ENCODE data around the gene ARHGAP33. TPM values are rescaled to one million over a fixed set of nuclear protein-coding genes. Genes with fewer than 3 reads are reported as not detected.

The ARHGAP33 gene
- total RNA-seq, 2 donors from 2014 or later, result 13.2 to 38.1 TPM

GRCh38 chr19:35733180-35734125 is 41.9 kb upstream of the ARHGAP33 start:
- no peak for TF ChIP-seq POLR2A (IDR thresholded peaks at IDR 0.05)
- H3K27ac ChIP-seq, result no peak overlapping the region
- H3K27me3 ChIP-seq (replicated peaks; ENCODE audit: insufficient read depth), result no peaks in the 10 kb centered on the region
- no peak overlapping the region for H3K4me3 ChIP-seq
- H3K4me1 ChIP-seq (replicated peaks), result peaks cover 3% of the 10 kb centered on the region
- intact Hi-C loops (cut with DNase I), result no loop called here
- WGBS, result 88% methylated on average over 30 of the region's 35 CpGs
- DNase-seq (ENCODE audit: low spot score), result no peak
- H3K36me3 ChIP-seq, result peaks cover 11 to 47% of the 10 kb centered on the region in 2 donors
- H3K9me3 ChIP-seq, result no peaks in the 10 kb centered on the region

GRCh38 chr19:35734273-35734672 is 41.1 kb upstream of the ARHGAP33 start:
- Histone ChIP-seq H3K4me1 (replicated peaks) (peaks cover 3% of the 10 kb centered on the region), H3K27ac (no peak overlapping the region), H3K27me3 (replicated peaks; ENCODE audit: insufficient read depth) (no peaks in the 10 kb centered on the region), H3K4me3 (no peak overlapping the region), H3K9me3 (no peaks in the 10 kb centered on the region), H3K36me3 (peaks cover 14 to 45% of the 10 kb centered on the region in 2 donors)
- WGBS, result 91% methylated on average over 8 of the region's 8 CpGs
- intact Hi-C loops (cut with DNase I), result no loop called here
- TF ChIP-seq POLR2AphosphoS5 (IDR thresholded peaks at IDR 0.05), result no peak
- TF ChIP-seq, protein P1, sequence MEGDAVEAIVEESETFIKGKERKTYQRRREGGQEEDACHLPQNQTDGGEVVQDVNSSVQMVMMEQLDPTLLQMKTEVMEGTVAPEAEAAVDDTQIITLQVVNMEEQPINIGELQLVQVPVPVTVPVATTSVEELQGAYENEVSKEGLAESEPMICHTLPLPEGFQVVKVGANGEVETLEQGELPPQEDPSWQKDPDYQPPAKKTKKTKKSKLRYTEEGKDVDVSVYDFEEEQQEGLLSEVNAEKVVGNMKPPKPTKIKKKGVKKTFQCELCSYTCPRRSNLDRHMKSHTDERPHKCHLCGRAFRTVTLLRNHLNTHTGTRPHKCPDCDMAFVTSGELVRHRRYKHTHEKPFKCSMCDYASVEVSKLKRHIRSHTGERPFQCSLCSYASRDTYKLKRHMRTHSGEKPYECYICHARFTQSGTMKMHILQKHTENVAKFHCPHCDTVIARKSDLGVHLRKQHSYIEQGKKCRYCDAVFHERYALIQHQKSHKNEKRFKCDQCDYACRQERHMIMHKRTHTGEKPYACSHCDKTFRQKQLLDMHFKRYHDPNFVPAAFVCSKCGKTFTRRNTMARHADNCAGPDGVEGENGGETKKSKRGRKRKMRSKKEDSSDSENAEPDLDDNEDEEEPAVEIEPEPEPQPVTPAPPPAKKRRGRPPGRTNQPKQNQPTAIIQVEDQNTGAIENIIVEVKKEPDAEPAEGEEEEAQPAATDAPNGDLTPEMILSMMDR (IDR thresholded peaks at IDR 0.05), result no peak
- TF ChIP-seq POLR2A (IDR thresholded peaks at IDR 0.05), result no peak
- DNase-seq (ENCODE audit: low spot score), result no peak

GRCh38 chr19:35734889-35735288 is 40.5 kb upstream of the ARHGAP33 start:
- no peak for DNase-seq (ENCODE audit: low spot score)
- TF ChIP-seq POLR2A (IDR thresholded peaks at IDR 0.05), result no peak
- TF ChIP-seq, protein P1 (IDR thresholded peaks at IDR 0.05), result no peak
- TF ChIP-seq POLR2AphosphoS5 (IDR thresholded peaks at IDR 0.05), result no peak
- Histone ChIP-seq H3K27ac (no peak overlapping the region), H3K27me3 (replicated peaks; ENCODE audit: insufficient read depth) (no peaks in the 10 kb centered on the region), H3K4me1 (replicated peaks) (peaks cover 3% of the 10 kb centered on the region), H3K9me3 (no peaks in the 10 kb centered on the region), H3K36me3 (peaks cover 14 to 39% of the 10 kb centered on the region in 2 donors), H3K4me3 (no peak overlapping the region)
- intact Hi-C loops (cut with DNase I), result no loop called here
- WGBS, result 88% methylated on average over 5 of the region's 5 CpGs

DNA sequence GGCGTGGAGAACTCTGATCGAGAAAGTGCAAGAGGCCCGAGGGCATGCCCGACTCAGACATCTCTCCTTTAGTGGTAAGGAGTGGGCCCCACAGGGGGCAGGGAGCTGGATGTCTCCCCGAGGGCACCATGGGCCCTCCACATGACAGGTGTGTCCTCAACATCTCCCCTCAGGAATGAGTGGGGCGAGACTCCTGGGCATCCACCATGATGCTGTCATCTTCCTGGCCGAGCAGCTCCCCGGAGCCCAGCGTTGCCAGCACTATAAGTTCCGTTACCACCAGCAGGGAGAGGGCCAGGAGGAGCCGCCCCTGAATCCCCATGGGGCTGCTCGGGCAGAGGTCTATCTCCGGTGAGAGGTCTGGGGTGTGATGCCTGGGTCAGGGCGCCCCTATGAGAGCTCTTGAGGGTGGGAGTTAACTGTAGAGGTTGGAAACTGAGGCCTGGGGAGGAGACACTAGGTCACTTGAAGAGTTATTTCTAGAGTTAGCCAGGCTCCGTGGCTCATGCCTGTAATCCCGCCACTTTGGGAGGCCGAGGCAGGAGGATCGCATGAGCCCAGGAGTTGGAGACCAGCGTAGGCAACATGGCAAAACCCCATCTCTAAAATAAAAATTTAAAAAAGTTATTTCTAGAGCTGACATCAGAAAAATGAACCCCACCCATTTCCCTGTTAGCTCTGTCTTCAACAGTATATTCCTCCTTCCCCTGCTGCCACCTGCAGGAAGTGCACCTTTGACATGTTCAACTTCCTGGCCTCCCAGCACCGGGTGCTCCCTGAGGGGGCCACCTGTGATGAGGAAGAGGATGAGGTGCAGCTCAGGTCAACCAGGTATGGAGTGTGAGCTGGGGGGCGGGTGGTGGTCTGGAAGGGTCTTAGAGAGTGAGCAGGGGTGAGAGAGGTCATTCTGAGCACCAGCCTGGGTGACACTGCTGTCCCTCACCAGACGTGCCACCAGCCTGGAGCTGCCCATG is 38.2 kb upstream of the ARHGAP33 start:
- no peak overlapping the region for H3K27ac ChIP-seq
- no peaks in the 10 kb centered on the region for H3K27me3 ChIP-seq (replicated peaks; ENCODE audit: insufficient read depth)
- intact Hi-C loops (cut with DNase I), result no loop called here
- no peak for DNase-seq (ENCODE audit: low spot score)
- no peak for TF ChIP-seq POLR2AphosphoS5 (IDR thresholded peaks at IDR 0.05)
- TF ChIP-seq POLR2A (IDR thresholded peaks at IDR 0.05), result no peak
- TF ChIP-seq, protein P1 (IDR thresholded peaks at IDR 0.05), result no peak
- H3K4me3 ChIP-seq, result no peak overlapping the region
- WGBS, result 87% methylated on average over 22 of the region's 22 CpGs
- peaks cover 11 to 24% of the 10 kb centered on the region in 2 donors for H3K36me3 ChIP-seq
- peaks cover 3% of the 10 kb centered on the region for H3K4me1 ChIP-seq (replicated peaks)
- H3K9me3 ChIP-seq, result no peaks in the 10 kb centered on the region

Data from prostate gland (tissue), 2 donors.